HG03066 (cell line): ENCODE results near the gene PSME1.

Experiments
- ATAC-seq: cut with Tn5 transposase; IDR thresholded peaks from one replicate; pipeline ENCODE4 v1.9.1; 2021; ENCODE audit warnings: low read depth; ENCODE audit not compliant: unreplicated experiment

Gene PSME1

GRCh38 chr14:24167469-24168114, 31.6 kb downstream of the PSME1 start:
- ATAC-seq = no peak

GRCh38 chr14:24171422-24172260, 35.6 kb downstream of the PSME1 start, which contains the start of gene REC8:
TSS of gene REC8 (plus strand) at chr14:24172080. CDS start at chr14:24172553, 473 bp downstream.
- ATAC-seq = peak; percentile 88

- no peak for ATAC-seq
Measured at GRCh38 chr14:24172261-24172860, 36.4 kb downstream of the PSME1 start.

- ATAC-seq = no peak
Measured at GRCh38 chr14:24172871-24173281, 36.9 kb downstream of the PSME1 start.

GRCh38 chr14:24176599-24176998, 40.6 kb downstream of the PSME1 start:
- no peak for ATAC-seq

GRCh38 chr14:24177041-24177825, 41.2 kb downstream of the PSME1 start:
- ATAC-seq = no peak

GRCh38 chr14:24177891-24178290, 41.9 kb downstream of the PSME1 start:
- no peak for ATAC-seq

GRCh38 chr14:24178399-24179178, 42.6 kb downstream of the PSME1 start:
- ATAC-seq = no peak

- ATAC-seq = no peak
Measured at GRCh38 chr14:24179294-24179960, 43.4 kb downstream of the PSME1 start.

GRCh38 chr14:24179961-24180796, 44.2 kb downstream of the PSME1 start:
- no peak for ATAC-seq

- no peak for ATAC-seq
Measured at GRCh38 chr14:24181371-24182077, 45.5 kb downstream of the PSME1 start.

- ATAC-seq = no peak
Measured at GRCh38 chr14:24182110-24182882, 46.3 kb downstream of the PSME1 start.

GRCh38 chr14:24183014-24183481, 47.1 kb downstream of the PSME1 start:
- ATAC-seq = no peak

- no peak for ATAC-seq
Measured at GRCh38 chr14:24184104-24184970, 48.3 kb downstream of the PSME1 start.

GRCh38 chr14:24185026-24185425, 49.0 kb downstream of the PSME1 start:
- ATAC-seq = no peak

GRCh38 chr14:24185741-24186140, 49.7 kb downstream of the PSME1 start:
- no peak for ATAC-seq
